Measurements from ENCODE around the gene TFIP11. TPM values are rescaled to one million over a fixed set of nuclear protein-coding genes. Genes with fewer than 3 reads are reported as not detected.
"Not testable (repeated sequence)": the region's sequence is repeated elsewhere in the genome, so short reads cannot be mapped to it uniquely, and the experiment has no call there.

Gene TFIP11
- polyA plus RNA-seq, 2 of the 4 experiments (the other 2 are of a cell fraction) = 21.1 to 28.8 TPM

- POLR2A ChIA-PET = interaction anchor here (1.1 kb wide), 1 partner anchor 17 kb away, joined by 3 read pairs; the partner anchor contains the start of gene TFIP11
- CTCF ChIA-PET = interaction anchor here (0.6 kb wide), 1 partner anchor 100 kb away, joined by 3 read pairs; no protein-coding TSS in a partner anchor
- ATAC-seq = peak in 1 of 2 experiments; percentile 34; a peak in 1 of 6 replicates
Measured at GRCh38 chr22:26529345-26529744, 17.1 kb upstream of the TFIP11 start.

GRCh38 chr22:26528518-26528917 lies 16.2 kb upstream of the TFIP11 start:
- H3K9me3 ChIP-seq; ATAC-seq; FAIRE-seq; DNase-seq (ENCODE audit: low read depth in 1 of 2, low spot score in 1 of 2); CTCF ChIA-PET; POLR2A ChIA-PET; H3K4me2 ChIP-seq; H3K4me3 ChIP-seq: not testable (repeated sequence)
- peaks cover 14% of the 10 kb centered on the region for H3K4me1 ChIP-seq
- 87% methylated on average over 9 of the region's 9 CpGs for WGBS (ENCODE audit: missing lambda C conversion rate)
- peak overlapping the region in 1 of 2 experiments; percentile 57; a peak in 2 of 6 replicates for H3K27ac ChIP-seq

More at GRCh38 chr22:26529345-26529744, 17.1 kb upstream of the TFIP11 start:
- DNase-seq (ENCODE audit: low read depth in 1 of 2, low spot score in 1 of 2) (peak in 1 of 2 experiments; percentile 22), FAIRE-seq (no peak)
- H3K4me3 ChIP-seq = no peak overlapping the region
- no peaks in the 10 kb centered on the region for H3K9me3 ChIP-seq
- peak overlapping the region; percentile 47; the same call in 2 of the 3 replicates for H3K4me2 ChIP-seq
- peaks cover 14% of the 10 kb centered on the region for H3K4me1 ChIP-seq
- TF ChIP-seq HES2 (IDR thresholded peaks at IDR 0.05) (0 out of 2 replicates have a peak, but pooled peaks have one; percentile 34), CEBPB (IDR thresholded peaks at IDR 0.05) (peak; percentile 67 to 82), PBX3 (IDR thresholded peaks at IDR 0.05) (no peak), EHF (CRISPR knock-in tag; IDR thresholded peaks at IDR 0.05) (no peak), HEYL (CRISPR knock-in tag; IDR thresholded peaks at IDR 0.05) (no peak)
- 67% methylated on average over 2 of the region's 2 CpGs for WGBS (ENCODE audit: missing lambda C conversion rate)
- H3K27ac ChIP-seq = peak overlapping the region; percentile 47 to 62; a peak in 5 of 6 replicates

- TF ChIP-seq RNF2 (IDR thresholded peaks at IDR 0.05; ENCODE audit: borderline replicate concordance, low read depth) (no peak), KDM5A (IDR thresholded peaks at IDR 0.05) (no peak), BHLHE40 (IDR thresholded peaks at IDR 0.05; ENCODE audit: low read depth, low read length) (no peak), JUNB (IDR thresholded peaks at IDR 0.05) (no peak), ELK1 (IDR thresholded peaks at IDR 0.05; ENCODE audit: low read depth, low read length) (no peak), PHF8 (IDR thresholded peaks at IDR 0.05; ENCODE audit: borderline replicate concordance, low read depth) (no peak), FOSB (CRISPR knock-in tag; IDR thresholded peaks at IDR 0.05) (no peak), PBX3 (IDR thresholded peaks at IDR 0.05) (no peak), HDAC2 (IDR thresholded peaks at IDR 0.05) (no peak), HMGXB4 (CRISPR knock-in tag; IDR thresholded peaks at IDR 0.05; ENCODE audit: borderline replicate concordance) (no peak), KDM1A (IDR thresholded peaks at IDR 0.05; ENCODE audit: low read depth) (no peak), RFX5 (IDR thresholded peaks at IDR 0.05) (no peak), ZSCAN20 (CRISPR knock-in tag; IDR thresholded peaks at IDR 0.05) (no peak), POLR2AphosphoS2 (conservative IDR thresholded peaks at IDR 0.05; ENCODE audit: low read length) (no peak), SREBF2 (IDR thresholded peaks at IDR 0.05) (no peak), POLR2A (IDR thresholded peaks at IDR 0.05; ENCODE audit: low read length) (no peak)
- H3K4me3 ChIP-seq = no peak overlapping the region
- WGBS (ENCODE audit: missing lambda C conversion rate) = 88% methylated on average over 13 of the region's 15 CpGs
- H3K4me2 ChIP-seq = no peak overlapping the region
- no peak for FAIRE-seq
- CTCF ChIA-PET = no interaction called here
- POLR2A ChIA-PET = no interaction called here
- no peak for DNase-seq (ENCODE audit: low read depth in 1 of 2, low spot score in 1 of 2)
- no peak for ATAC-seq
- H3K4me1 ChIP-seq = peaks cover 14% of the 10 kb centered on the region
- no peak overlapping the region for H3K27ac ChIP-seq
- no peaks in the 10 kb centered on the region for H3K9me3 ChIP-seq
Measured at GRCh38 chr22:26527574-26528465, 15.5 kb upstream of the TFIP11 start.

All from A549 (cell line).